SK-N-SH treated with all-trans-retinoic acid at 6 μM for 48 hours (cell line): ENCODE results near the gene LRBA.

ENCODE experiments used
- ESRRG ChIP-seq: fragments of 250-450 bp; sonication (Bioruptor Pico); IDR thresholded peaks from 2 replicates; pipeline ENCODE4 v1.6.1; 2021; ENCODE audit warnings: mild to moderate bottlenecking
- POU6F1 ChIP-seq: fragments of 250-450 bp; sonication (Bioruptor Pico); IDR thresholded peaks from 2 replicates; pipeline ENCODE4 v1.8.0; 2021; ENCODE audit warnings: low read depth, mild to moderate bottlenecking, moderate library complexity, borderline replicate concordance
- RARB ChIP-seq: fragments of 250-450 bp; sonication (Bioruptor Pico); IDR thresholded peaks from 2 replicates; pipeline ENCODE4 v1.8.0; 2021; ENCODE audit warnings: mild to moderate bottlenecking, moderate library complexity
- ZNF70 ChIP-seq: fragments of 450-650 bp; formaldehyde crosslinking; IDR thresholded peaks from 2 replicates; pipeline ENCODE4 v1.5.0; 2020; ENCODE audit warnings: mild to moderate bottlenecking, moderate library complexity
- TF ChIP-seq, protein P1 (sequence below): fragments of 250-450 bp; sonication (Bioruptor Pico); IDR thresholded peaks from 2 replicates; pipeline ENCODE4 v1.8.0; 2020; ENCODE audit warnings: mild to moderate bottlenecking, moderate library complexity, borderline replicate concordance

GRCh38 chr4:150247184-150247583 is 767.9 kb downstream of the LRBA start:
- TF ChIP-seq RARB (CRISPR knock-in tag) (no peak), ESRRG (no peak), ZNF70 (CRISPR knock-in tag) (no peak), POU6F1 (CRISPR knock-in tag) (no peak)
- TF ChIP-seq, protein P1, sequence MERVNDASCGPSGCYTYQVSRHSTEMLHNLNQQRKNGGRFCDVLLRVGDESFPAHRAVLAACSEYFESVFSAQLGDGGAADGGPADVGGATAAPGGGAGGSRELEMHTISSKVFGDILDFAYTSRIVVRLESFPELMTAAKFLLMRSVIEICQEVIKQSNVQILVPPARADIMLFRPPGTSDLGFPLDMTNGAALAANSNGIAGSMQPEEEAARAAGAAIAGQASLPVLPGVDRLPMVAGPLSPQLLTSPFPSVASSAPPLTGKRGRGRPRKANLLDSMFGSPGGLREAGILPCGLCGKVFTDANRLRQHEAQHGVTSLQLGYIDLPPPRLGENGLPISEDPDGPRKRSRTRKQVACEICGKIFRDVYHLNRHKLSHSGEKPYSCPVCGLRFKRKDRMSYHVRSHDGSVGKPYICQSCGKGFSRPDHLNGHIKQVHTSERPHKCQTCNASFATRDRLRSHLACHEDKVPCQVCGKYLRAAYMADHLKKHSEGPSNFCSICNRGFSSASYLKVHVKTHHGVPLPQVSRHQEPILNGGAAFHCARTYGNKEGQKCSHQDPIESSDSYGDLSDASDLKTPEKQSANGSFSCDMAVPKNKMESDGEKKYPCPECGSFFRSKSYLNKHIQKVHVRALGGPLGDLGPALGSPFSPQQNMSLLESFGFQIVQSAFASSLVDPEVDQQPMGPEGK (CRISPR knock-in tag) = no peak
